H1 (cell line): ENCODE measurements around the gene RAB4B. TPM values are rescaled to one million over a fixed set of nuclear protein-coding genes. Genes with fewer than 3 reads are reported as not detected.

Source experiments
- CHD1 ChIP-seq: IDR thresholded peaks from 2 replicates; pipeline ENCODE4 v1.6.1; 2012; ENCODE audit warnings: low read depth, low read length, improper control_type of control experiment
- NRF1 ChIP-seq: IDR thresholded peaks from 2 replicates; pipeline ENCODE4 v1.6.1; 2011; ENCODE audit warnings: mild to moderate bottlenecking, low read depth, low read length, improper control_type of control experiment
- polyA plus RNA-seq, 7 experiments: library from polyadenylated mRNA; depleted of rRNA in 3 of 7; stranded (reverse) in 5 of 7; unstranded in 2 of 7; fragments of >200 nt in 5 of 7; fragments of 200-250 nt in 2 of 7; gene quantifications; 1 replicate in 5 of 7; 2 replicates in 1 of 7; 4 replicates in 1 of 7; pipeline versions ENCODE4 v1.2.1 to v1.2.3, GENCODE V29; 2011 to 2013; ENCODE audit warnings: missing spikeins in 2 of 7, mixed read lengths in 2 of 7
- total RNA-seq: library from RNA; stranded (reverse); fragmentation: NEBNext Ultra II Directional; extraction: Animal tissue kit (Norgen Biotek cat#: 25700); gene quantifications from 2 replicates; pipeline ENCODE4 v1.2.1, GENCODE V29; 2021
- TF ChIP-seq, protein P1 (sequence below): IDR thresholded peaks from 2 replicates; pipeline ENCODE4 v1.6.1; 2012; ENCODE audit warnings: inconsistent platforms

Gene RAB4B
- total and polyA plus RNA-seq, 2 of the 8 experiments (the other 6 are each of a cell fraction or from before 2014, with no cell fraction given): 15.9 to 28.6 TPM

DNA sequence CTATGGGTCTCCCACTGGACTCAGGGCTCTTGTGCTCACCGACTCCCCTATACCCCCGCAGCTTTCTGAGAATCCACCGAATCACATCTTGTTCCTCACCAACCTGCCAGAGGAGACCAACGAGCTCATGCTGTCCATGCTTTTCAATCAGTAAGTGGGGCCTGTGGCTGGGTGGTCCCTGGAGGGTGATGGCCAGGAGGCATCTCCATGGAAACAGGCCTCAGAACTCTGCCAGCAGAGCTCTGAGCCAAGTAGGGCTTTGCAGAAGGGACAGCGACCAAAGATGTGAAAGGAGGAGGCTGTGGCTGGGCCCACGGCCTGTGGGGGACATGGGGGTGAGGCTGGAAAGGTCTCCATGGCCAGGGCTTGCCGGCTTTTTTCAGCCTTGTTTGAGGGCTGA is 14.5 kb upstream of the RAB4B start (continued):
- TF ChIP-seq CHD1 (no peak), NRF1 (no peak)
- TF ChIP-seq, protein P1, sequence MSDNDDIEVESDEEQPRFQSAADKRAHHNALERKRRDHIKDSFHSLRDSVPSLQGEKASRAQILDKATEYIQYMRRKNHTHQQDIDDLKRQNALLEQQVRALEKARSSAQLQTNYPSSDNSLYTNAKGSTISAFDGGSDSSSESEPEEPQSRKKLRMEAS: no peak
